ENCODE results near the gene SF1. TPM values are rescaled to one million over a fixed set of nuclear protein-coding genes. Genes with fewer than 3 reads are reported as not detected.
A peak's percentile ranks its signal among the peaks of the same experiment; 100 is the strongest.

SF1 gene
- total RNA-seq, 1 experiment from 2014 or later, result 386 TPM

- DNase-seq, result no peak
- no peaks in the 10 kb centered on the region for H3K9me3 Mint-ChIP-seq (ENCODE audit: unreplicated experiment)
- Histone ChIP-seq H3K4me3 (ENCODE audit: low read depth, low read length) (no peak overlapping the region), H3K27me3 (replicated peaks; ENCODE audit: control insufficient read depth, insufficient read depth, low read length) (peaks cover 5% of the 10 kb centered on the region; the same call in 1 of the 2 replicates), H3K4me1 (peaks cover 24% of the 10 kb centered on the region), H3K36me3 (ENCODE audit: control insufficient read depth, insufficient read depth, low read length) (no peaks in the 10 kb centered on the region), H3K9me3 (no peaks in the 10 kb centered on the region)
- intact Hi-C loops (cut with micrococcal nuclease; ENCODE audit: unreplicated experiment), result no loop called here
- no peak for TF ChIP-seq CTCF (IDR thresholded peaks at IDR 0.05; ENCODE audit: insufficient read depth in 1 of 2, low read depth in 1 of 2, low read length in 1 of 2, severe bottlenecking in 1 of 2, unreplicated experiment in 1 of 2)
- ChIA-PET CTCF (interaction anchor here (1.3 to 1.4 kb wide), 2 partner anchors 11 to 22 kb away, joined by 3 to 7 read pairs; no protein-coding TSS in a partner anchor), POLR2A (no interaction called here)
- H3K4me3 Mint-ChIP-seq (ENCODE audit: unreplicated experiment), result no peak overlapping the region
- H3K27me3 Mint-ChIP-seq (ENCODE audit: insufficient read depth, unreplicated experiment), result peaks cover 5% of the 10 kb centered on the region
- no peaks in the 10 kb centered on the region for H3K36me3 Mint-ChIP-seq (ENCODE audit: insufficient read depth, unreplicated experiment)
- H3K27ac Mint-ChIP-seq (ENCODE audit: unreplicated experiment), result no peak overlapping the region
- peaks cover 12% of the 10 kb centered on the region for H3K4me1 Mint-ChIP-seq (ENCODE audit: low read depth, unreplicated experiment)
- BruUV-seq (replicated peaks), result no TSS peak
These were observed 52.1 kb downstream of the SF1 start for GRCh38 chr11:64726211-64726641.

- peak; percentile 61 to 76 for DNase-seq
- Mint-ChIP-seq H3K4me1 (ENCODE audit: low read depth, unreplicated experiment) (peaks cover 12% of the 10 kb centered on the region), H3K27me3 (ENCODE audit: insufficient read depth, unreplicated experiment) (peaks cover 15% of the 10 kb centered on the region), H3K27ac (ENCODE audit: unreplicated experiment) (no peak overlapping the region), H3K36me3 (ENCODE audit: insufficient read depth, unreplicated experiment) (no peaks in the 10 kb centered on the region), H3K4me3 (ENCODE audit: unreplicated experiment) (peak overlapping the region; percentile 17), H3K9me3 (ENCODE audit: unreplicated experiment) (no peaks in the 10 kb centered on the region)
- CTCF ChIA-PET, result interaction anchor here (1.3 to 1.4 kb wide), 2 partner anchors 9 to 21 kb away, joined by 3 to 7 read pairs; no protein-coding TSS in a partner anchor
- H3K4me3 ChIP-seq (ENCODE audit: low read depth, low read length), result no peak overlapping the region
- H3K9me3 ChIP-seq, result no peaks in the 10 kb centered on the region
- no TSS peak for BruUV-seq (replicated peaks)
- TF ChIP-seq CTCF (IDR thresholded peaks at IDR 0.05; ENCODE audit: insufficient read depth in 1 of 2, low read depth in 1 of 2, low read length in 1 of 2, severe bottlenecking in 1 of 2, unreplicated experiment in 1 of 2), result no peak
- H3K27me3 ChIP-seq (replicated peaks; ENCODE audit: control insufficient read depth, insufficient read depth, low read length), result peaks cover 5% of the 10 kb centered on the region; the same call in 1 of the 2 replicates
- H3K36me3 ChIP-seq (ENCODE audit: control insufficient read depth, insufficient read depth, low read length), result no peaks in the 10 kb centered on the region
- POLR2A ChIA-PET, result no interaction called here
- intact Hi-C loops (cut with micrococcal nuclease; ENCODE audit: unreplicated experiment), result no loop called here
- H3K4me1 ChIP-seq, result peaks cover 24% of the 10 kb centered on the region
These were observed 53.3 kb downstream of the SF1 start for GRCh38 chr11:64724863-64725532.

GRCh38 chr11:64723907-64724862 lies 54.2 kb downstream of the SF1 start:
- POLR2A ChIA-PET, result no interaction called here
- H3K4me1 Mint-ChIP-seq (ENCODE audit: low read depth, unreplicated experiment), result peaks cover 12% of the 10 kb centered on the region
- Histone ChIP-seq H3K36me3 (ENCODE audit: control insufficient read depth, insufficient read depth, low read length) (no peaks in the 10 kb centered on the region), H3K27me3 (replicated peaks; ENCODE audit: control insufficient read depth, insufficient read depth, low read length) (peaks cover 5% of the 10 kb centered on the region; the same call in 1 of the 2 replicates), H3K9me3 (no peaks in the 10 kb centered on the region), H3K4me1 (peaks cover 24% of the 10 kb centered on the region), H3K4me3 (ENCODE audit: low read depth, low read length) (no peak overlapping the region)
- no peak for DNase-seq
- intact Hi-C loops (cut with micrococcal nuclease; ENCODE audit: unreplicated experiment), result loop anchor here (1.0 kb wide), 1 partner anchor 36 kb away; no protein-coding TSS in a partner anchor
- H3K27ac Mint-ChIP-seq (ENCODE audit: unreplicated experiment), result no peak overlapping the region
- peaks cover 15% of the 10 kb centered on the region for H3K27me3 Mint-ChIP-seq (ENCODE audit: insufficient read depth, unreplicated experiment)
- BruUV-seq (replicated peaks), result no TSS peak
- CTCF ChIA-PET, result interaction anchor here (1.4 kb wide), 1 partner anchor 9 kb away, joined by 3 read pairs; no protein-coding TSS in a partner anchor
- H3K36me3 Mint-ChIP-seq (ENCODE audit: insufficient read depth, unreplicated experiment), result no peaks in the 10 kb centered on the region
- no peak overlapping the region for H3K4me3 Mint-ChIP-seq (ENCODE audit: unreplicated experiment)
- TF ChIP-seq CTCF (IDR thresholded peaks at IDR 0.05; ENCODE audit: insufficient read depth in 1 of 2, low read depth in 1 of 2, low read length in 1 of 2, severe bottlenecking in 1 of 2, unreplicated experiment in 1 of 2), result no peak
- H3K9me3 Mint-ChIP-seq (ENCODE audit: unreplicated experiment), result no peaks in the 10 kb centered on the region
